Neural cell (in vitro differentiated cells): ENCODE results near the gene HLA-DRB5. TPM values are rescaled to one million over a fixed set of nuclear protein-coding genes. Genes with fewer than 3 reads are reported as not detected.

Experiments
- H2AFZ ChIP-seq: fragments of 200-600, 300-800 bp; sonication (generic), shearing (Covaris generic); 2 replicates; pipeline ENCODE4 v1.6.0; 2014; ENCODE audit warnings: low read depth, mild to moderate bottlenecking, antibody characterized with exemption, low read length, moderate library complexity
- H3F3A ChIP-seq: fragments of 200-600 bp; shearing (Covaris generic); 2 replicates; pipeline ENCODE4 v1.6.1; 2016; ENCODE audit warnings: mild to moderate bottlenecking, moderate library complexity, mixed read lengths, antibody characterized with exemption, low read length; ENCODE audit not compliant: insufficient read depth, poor library complexity, severe bottlenecking
- H3K27ac ChIP-seq: fragments of 200-600, 300-800 bp; sonication (generic), shearing (Covaris generic); 2 replicates; pipeline ENCODE4 v1.5.1; 2014; ENCODE audit warnings: mild to moderate bottlenecking, low read length, moderate library complexity
- H3K27me3 ChIP-seq: fragments of 300-800, 200-600 bp; sonication (generic), shearing (Covaris generic); 2 replicates; pipeline ENCODE4 v1.6.0; 2014; ENCODE audit warnings: mild to moderate bottlenecking, low read depth, low read length, moderate library complexity; ENCODE audit not compliant: insufficient read depth
- H3K36me3 ChIP-seq: fragments of 300-800, 200-600 bp; sonication (generic), shearing (Covaris generic); 2 replicates; pipeline ENCODE4 v1.5.1; 2014; ENCODE audit warnings: mild to moderate bottlenecking, antibody characterized with exemption, low read length, moderate library complexity; ENCODE audit not compliant: insufficient read depth
- H3K4me2 ChIP-seq: fragments of 300-800, 200-600 bp; sonication (generic), shearing (Covaris generic); 2 replicates; pipeline ENCODE4 v1.6.0; 2014; ENCODE audit warnings: mild to moderate bottlenecking, low read length
- H3K4me3 ChIP-seq: fragments of 300-800, 200-600 bp; sonication (generic), shearing (Covaris generic); 2 replicates; pipeline ENCODE4 v1.5.1; 2014; ENCODE audit warnings: mild to moderate bottlenecking, low read length, moderate library complexity
- H3K79me2 ChIP-seq: fragments of 200-600 bp; shearing (Covaris generic); replicated peaks from 2 replicates; pipeline ENCODE4 v1.6.0; 2014; ENCODE audit warnings: mild to moderate bottlenecking, low read length, moderate library complexity; ENCODE audit not compliant: insufficient read depth
- H3K9ac ChIP-seq: fragments of 300-800, 200-600 bp; sonication (generic), shearing (Covaris generic); 2 replicates; pipeline ENCODE4 v1.6.1; 2016; ENCODE audit warnings: mild to moderate bottlenecking, low read length, mixed read lengths
- H3K9me2 ChIP-seq: fragments of 200-600 bp; shearing (Covaris generic); 2 replicates; pipeline ENCODE4 v1.6.1; 2016; ENCODE audit warnings: mild to moderate bottlenecking, low read length, mixed read lengths; ENCODE audit not compliant: insufficient read depth
- H3K9me3 ChIP-seq: fragments of 200-600, 300-800 bp; sonication (generic), shearing (Covaris generic); 2 replicates; pipeline ENCODE4 v1.6.1; 2016; ENCODE audit warnings: mild to moderate bottlenecking, mixed run types, low read length, moderate library complexity, mixed read lengths
- H4K20me1 ChIP-seq: fragments of 200-600 bp; shearing (Covaris generic); 2 replicates; pipeline ENCODE4 v1.6.1; 2016; ENCODE audit warnings: mild to moderate bottlenecking, mixed run types; ENCODE audit not compliant: insufficient read depth
- CTCF ChIP-seq: fragments of 450-650 bp; IDR thresholded peaks from 2 replicates; pipeline ENCODE4 v1.5.1; 2014; ENCODE audit warnings: antibody characterized with exemption, mild to moderate bottlenecking, moderate library complexity; ENCODE audit not compliant: poor library complexity, severe bottlenecking
- EP300 ChIP-seq: fragments of 450-650 bp; conservative IDR thresholded peaks from 2 replicates; pipeline ENCODE4 v1.6.1; 2014; ENCODE audit warnings: antibody characterized with exemption, mild to moderate bottlenecking, moderate library complexity; ENCODE audit not compliant: poor library complexity, severe bottlenecking
- EZH2 ChIP-seq: fragments of 200-600, 300-800 bp; shearing (Covaris generic), sonication (generic); IDR thresholded peaks from 2 replicates; pipeline ENCODE4 v1.6.1; 2014; ENCODE audit warnings: antibody characterized with exemption, low read length, borderline replicate concordance, mild to moderate bottlenecking; ENCODE audit not compliant: insufficient read depth, poor library complexity, severe bottlenecking
- MXI1 ChIP-seq: fragments of 450-650 bp; conservative IDR thresholded peaks from 2 replicates; pipeline ENCODE4 v1.6.1; 2014; ENCODE audit warnings: antibody characterized with exemption, mild to moderate bottlenecking; ENCODE audit not compliant: poor library complexity, severe bottlenecking
- POLR2AphosphoS5 ChIP-seq: IDR thresholded peaks from 2 replicates; pipeline ENCODE4 v1.6.1; 2012
- RAD21 ChIP-seq: fragments of 450-650 bp; conservative IDR thresholded peaks from 2 replicates; pipeline ENCODE4 v1.6.1; 2014; ENCODE audit warnings: antibody characterized with exemption, mild to moderate bottlenecking, moderate library complexity
- REST ChIP-seq: IDR thresholded peaks from 2 replicates; pipeline ENCODE4 v1.6.1; 2012; ENCODE audit warnings: borderline replicate concordance
- SMC3 ChIP-seq: fragments of 450-650 bp; conservative IDR thresholded peaks from 2 replicates; pipeline ENCODE4 v1.6.1; 2014; ENCODE audit warnings: antibody characterized with exemption, mild to moderate bottlenecking, moderate library complexity; ENCODE audit not compliant: poor library complexity
- TAF1 ChIP-seq: IDR thresholded peaks from 2 replicates; pipeline ENCODE4 v1.6.1; 2012; ENCODE audit warnings: low read depth
- polyA plus RNA-seq: library from polyadenylated mRNA; depleted of rRNA; stranded (reverse); fragments of >200 nt; gene quantifications from 2 replicates; pipeline ENCODE4 v1.2.3, GENCODE V29; 2014

The HLA-DRB5 gene
- polyA plus RNA-seq, 1 donor from 2014 or later = not detected

GRCh38 chr6:32519118-32519909 lies 10.8 kb downstream of the HLA-DRB5 start:
- Histone ChIP-seq H3K9me2 (no peaks in the 10 kb centered on the region), H3F3A (no peaks in the 10 kb centered on the region), H3K4me3 (no peak overlapping the region), H3K9ac (no peak overlapping the region), H3K4me2 (no peak overlapping the region), H3K27ac (no peak overlapping the region), H4K20me1 (no peaks in the 10 kb centered on the region), H3K79me2 (no peaks in the 10 kb centered on the region), H3K9me3 (no peaks in the 10 kb centered on the region), H2AFZ (no peak overlapping the region), H3K27me3 (no peaks in the 10 kb centered on the region), H3K36me3 (no peaks in the 10 kb centered on the region)
- TF ChIP-seq TAF1 = no peak
- no peak for TF ChIP-seq CTCF
- no peak for TF ChIP-seq EZH2

- H3K4me3 ChIP-seq = no peak overlapping the region
- H3K9me3 ChIP-seq = no peaks in the 10 kb centered on the region
- no peak overlapping the region for H3K9ac ChIP-seq
- no peak overlapping the region for H2AFZ ChIP-seq
- H3F3A ChIP-seq = no peaks in the 10 kb centered on the region
- H4K20me1 ChIP-seq = no peaks in the 10 kb centered on the region
- no peaks in the 10 kb centered on the region for H3K79me2 ChIP-seq
- H3K9me2 ChIP-seq = no peaks in the 10 kb centered on the region
- H3K36me3 ChIP-seq = no peaks in the 10 kb centered on the region
- no peaks in the 10 kb centered on the region for H3K27me3 ChIP-seq
- H3K4me2 ChIP-seq = no peak overlapping the region
- no peak overlapping the region for H3K27ac ChIP-seq
- no peak for TF ChIP-seq EP300
- no peak for TF ChIP-seq REST
- no peak for TF ChIP-seq CTCF
- TF ChIP-seq EZH2 = no peak
- TF ChIP-seq POLR2AphosphoS5 = no peak
- TF ChIP-seq RAD21 = no peak
- TF ChIP-seq SMC3 = no peak
- TF ChIP-seq MXI1 = no peak
- TF ChIP-seq TAF1 = no peak
Measured at GRCh38 chr6:32517654-32518445, 12.2 kb downstream of the HLA-DRB5 start.
